ENCODE measurements around the gene SON. TPM values are rescaled to one million over a fixed set of nuclear protein-coding genes. Genes with fewer than 3 reads are reported as not detected.
A peak's percentile ranks its signal among the peaks of the same experiment; 100 is the strongest.
"Not testable (repeated sequence)": the region's sequence is repeated elsewhere in the genome, so short reads cannot be mapped to it uniquely, and the experiment has no call there.

Gene SON, protein sequence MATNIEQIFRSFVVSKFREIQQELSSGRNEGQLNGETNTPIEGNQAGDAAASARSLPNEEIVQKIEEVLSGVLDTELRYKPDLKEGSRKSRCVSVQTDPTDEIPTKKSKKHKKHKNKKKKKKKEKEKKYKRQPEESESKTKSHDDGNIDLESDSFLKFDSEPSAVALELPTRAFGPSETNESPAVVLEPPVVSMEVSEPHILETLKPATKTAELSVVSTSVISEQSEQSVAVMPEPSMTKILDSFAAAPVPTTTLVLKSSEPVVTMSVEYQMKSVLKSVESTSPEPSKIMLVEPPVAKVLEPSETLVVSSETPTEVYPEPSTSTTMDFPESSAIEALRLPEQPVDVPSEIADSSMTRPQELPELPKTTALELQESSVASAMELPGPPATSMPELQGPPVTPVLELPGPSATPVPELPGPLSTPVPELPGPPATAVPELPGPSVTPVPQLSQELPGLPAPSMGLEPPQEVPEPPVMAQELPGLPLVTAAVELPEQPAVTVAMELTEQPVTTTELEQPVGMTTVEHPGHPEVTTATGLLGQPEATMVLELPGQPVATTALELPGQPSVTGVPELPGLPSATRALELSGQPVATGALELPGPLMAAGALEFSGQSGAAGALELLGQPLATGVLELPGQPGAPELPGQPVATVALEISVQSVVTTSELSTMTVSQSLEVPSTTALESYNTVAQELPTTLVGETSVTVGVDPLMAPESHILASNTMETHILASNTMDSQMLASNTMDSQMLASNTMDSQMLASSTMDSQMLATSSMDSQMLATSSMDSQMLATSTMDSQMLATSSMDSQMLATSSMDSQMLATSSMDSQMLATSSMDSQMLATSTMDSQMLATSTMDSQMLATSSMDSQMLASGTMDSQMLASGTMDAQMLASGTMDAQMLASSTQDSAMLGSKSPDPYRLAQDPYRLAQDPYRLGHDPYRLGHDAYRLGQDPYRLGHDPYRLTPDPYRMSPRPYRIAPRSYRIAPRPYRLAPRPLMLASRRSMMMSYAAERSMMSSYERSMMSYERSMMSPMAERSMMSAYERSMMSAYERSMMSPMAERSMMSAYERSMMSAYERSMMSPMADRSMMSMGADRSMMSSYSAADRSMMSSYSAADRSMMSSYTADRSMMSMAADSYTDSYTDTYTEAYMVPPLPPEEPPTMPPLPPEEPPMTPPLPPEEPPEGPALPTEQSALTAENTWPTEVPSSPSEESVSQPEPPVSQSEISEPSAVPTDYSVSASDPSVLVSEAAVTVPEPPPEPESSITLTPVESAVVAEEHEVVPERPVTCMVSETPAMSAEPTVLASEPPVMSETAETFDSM (N-terminal part only)
- 285 TPM for total RNA-seq

DNA sequence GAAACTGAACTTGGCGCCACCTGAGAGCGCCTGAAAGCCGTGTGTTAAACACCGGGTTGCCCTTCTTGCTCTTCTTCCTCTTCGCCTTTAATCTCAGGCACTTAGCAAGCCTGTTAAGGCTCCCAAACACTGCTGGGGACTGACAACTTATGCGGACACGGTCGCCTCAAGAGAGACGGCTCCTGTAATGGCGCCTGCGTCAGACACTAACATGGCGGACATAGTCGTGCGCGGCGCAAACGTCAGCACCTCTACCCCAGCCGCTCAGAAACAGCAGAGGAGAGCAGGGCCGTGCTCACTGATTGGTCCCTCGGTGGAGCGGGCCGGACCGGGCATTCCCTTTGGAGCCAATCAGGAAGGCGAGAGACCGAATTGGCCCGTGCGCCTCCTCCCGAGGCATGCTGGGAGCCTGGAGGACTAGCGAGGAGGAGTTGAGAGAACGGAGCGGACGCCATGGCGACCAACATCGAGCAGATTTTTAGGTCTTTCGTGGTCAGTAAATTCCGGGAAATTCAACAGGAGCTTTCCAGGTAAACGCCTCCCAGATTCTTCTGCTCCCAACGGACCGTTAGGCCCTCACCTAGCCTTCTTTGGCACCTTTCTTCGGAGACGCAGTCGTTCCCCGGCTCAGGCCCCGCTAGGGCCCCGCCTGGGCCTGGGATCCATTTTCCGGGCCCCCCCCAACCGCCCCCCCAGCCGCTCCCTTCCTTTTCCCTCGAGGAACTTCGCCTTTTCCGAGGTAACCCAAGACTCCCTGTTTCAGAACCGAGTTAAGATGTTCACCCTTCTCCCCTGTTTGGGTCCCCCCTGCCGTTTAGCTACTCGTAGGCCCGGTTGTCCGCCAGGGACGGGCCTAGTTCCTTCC, at the start of gene SON:
Gene SON, plus strand, starts transcription at position 399 of the 865 bp plus-strand sequence. Its CDS starts 55 bp downstream, at position 454.
- DNase-seq: peak; percentile 99

DNA sequence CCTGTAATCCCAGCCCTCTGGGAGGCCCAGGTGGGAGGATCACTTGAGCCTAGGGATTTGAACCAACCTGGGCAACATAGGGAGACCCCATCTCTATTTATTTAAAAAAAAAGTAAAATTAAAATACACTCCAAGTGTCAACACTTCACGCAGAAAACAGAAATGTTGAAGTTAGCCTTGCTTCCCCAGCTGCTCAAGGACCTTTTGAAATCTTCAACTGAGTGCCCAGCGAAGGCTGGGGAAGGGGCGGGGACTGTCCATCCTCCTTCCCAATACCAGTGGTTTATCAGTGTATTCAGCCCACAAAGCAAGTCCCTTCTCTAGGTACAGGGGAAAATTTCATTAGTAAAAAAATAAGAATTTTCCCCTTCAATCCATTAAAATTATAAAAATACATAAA, 49.1 kb upstream of the SON start:
- DNase-seq: no peak

DNA sequence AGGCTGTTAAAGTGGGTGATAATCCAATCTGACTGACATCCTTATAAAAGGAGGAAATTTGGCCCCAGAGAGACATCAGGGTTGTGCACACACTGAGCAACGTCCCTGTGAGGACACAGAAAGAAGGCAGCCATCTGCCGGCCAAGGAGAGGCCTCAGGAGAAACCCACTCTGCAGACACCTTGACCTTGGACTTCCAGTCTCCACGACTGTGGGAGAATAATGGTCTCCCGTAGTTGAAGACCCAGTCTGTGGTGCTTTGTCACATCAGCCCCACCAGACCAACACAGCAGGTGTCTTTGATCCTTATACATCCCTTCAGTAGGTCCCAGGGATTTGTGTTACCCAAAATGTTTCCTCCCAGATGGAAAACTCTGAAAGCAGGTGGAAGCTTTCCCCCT, 47.1 kb upstream of the SON start:
- DNase-seq: no peak

DNA sequence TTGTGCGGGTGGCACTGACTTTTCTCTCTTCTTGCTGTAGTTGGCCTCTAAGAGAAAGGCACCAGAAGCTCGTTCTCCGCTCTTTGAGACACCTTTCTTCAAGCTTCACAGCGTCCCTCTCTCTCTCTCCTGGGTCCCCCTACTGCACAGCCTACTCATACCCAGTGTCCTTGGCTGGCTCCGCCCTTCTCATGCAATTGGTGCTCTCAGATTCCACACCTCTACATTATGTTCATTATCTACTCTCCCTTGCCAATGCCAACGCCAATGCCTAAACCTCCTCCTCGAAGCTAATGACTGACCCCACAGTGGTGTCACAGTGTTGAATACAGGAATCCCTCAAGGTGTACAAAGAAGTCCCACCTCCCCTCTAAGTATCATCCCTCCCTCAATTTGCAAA, 46.5 kb upstream of the SON start:
- DNase-seq: no peak

DNA sequence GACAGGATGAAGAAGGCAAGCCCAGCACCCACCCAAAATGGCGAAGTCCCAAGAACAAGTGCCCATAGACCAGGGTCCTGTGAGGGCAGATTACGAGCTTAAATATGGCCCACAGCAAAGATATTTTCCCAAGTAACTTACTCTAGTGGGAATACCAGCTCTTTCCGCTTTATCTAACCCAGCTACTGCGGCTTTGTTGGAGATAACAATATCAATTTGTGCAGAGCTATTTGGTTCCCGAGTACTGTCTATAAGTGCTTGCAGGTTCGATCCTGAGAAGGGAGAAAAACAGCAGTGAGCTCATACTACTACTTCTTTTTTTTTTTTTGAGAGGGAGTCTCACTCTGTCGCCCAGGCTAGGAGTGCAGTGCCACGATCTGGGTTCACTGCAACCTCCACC, 37.0 kb upstream of the SON start:
- no peak for DNase-seq

DNA sequence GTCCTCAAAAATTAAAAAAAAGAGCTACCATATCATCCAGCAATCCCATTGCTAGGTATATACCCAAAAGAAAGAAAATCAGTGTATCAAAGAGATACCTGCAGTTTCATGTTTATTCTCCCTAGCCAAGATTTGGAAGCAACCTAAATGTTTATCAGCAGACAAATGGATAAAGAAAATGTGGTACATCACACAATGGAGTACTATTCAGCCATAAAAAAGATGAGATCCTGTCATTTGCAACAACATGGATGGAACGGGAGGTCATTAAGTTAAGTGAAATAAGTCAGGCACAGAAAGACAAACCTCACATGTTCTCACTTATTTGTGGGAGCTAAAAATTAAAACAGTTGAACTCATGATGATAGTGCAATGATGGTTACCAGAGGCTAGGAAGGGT, 35.8 kb upstream of the SON start:
- not testable (repeated sequence) for DNase-seq

DNA sequence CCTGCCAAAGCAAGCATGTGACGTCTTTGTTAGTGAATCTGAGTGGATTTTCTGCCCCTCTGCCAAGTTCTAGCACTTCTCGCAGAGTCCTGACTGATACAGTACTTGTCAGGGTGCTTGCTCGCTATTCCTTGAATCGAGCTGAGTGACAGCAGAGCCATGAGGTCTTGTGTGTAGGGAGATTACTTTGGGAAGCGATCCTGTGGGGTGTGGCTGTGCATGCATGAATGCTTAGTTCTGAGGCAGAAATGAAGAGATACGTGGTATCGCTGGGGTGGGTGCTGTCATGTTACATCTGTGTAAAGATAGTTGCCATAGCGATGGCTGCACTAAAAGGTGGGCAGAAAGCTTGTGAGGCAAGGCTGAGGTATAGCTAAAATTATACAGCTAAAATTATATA, 32.0 kb upstream of the SON start:
- no peak for DNase-seq

DNA sequence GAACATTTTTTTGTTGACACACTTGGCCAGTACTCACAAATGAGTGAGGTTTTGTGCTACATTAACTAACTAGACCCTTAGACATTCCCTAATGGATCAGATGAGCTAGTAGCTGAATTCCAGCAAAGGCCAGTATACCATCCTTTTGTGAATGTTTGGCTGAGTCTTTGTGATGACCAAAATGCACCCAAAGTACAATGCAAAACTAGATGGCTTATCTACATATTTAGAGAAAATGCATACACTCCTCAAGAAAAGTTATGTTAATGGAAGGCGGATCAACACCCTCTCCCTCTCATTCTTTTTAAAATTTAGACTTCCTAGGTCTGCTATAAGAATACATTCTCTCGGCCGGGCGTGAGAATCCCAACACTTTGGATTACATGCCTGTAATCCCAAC, 31.2 kb upstream of the SON start:
- DNase-seq: no peak

DNA sequence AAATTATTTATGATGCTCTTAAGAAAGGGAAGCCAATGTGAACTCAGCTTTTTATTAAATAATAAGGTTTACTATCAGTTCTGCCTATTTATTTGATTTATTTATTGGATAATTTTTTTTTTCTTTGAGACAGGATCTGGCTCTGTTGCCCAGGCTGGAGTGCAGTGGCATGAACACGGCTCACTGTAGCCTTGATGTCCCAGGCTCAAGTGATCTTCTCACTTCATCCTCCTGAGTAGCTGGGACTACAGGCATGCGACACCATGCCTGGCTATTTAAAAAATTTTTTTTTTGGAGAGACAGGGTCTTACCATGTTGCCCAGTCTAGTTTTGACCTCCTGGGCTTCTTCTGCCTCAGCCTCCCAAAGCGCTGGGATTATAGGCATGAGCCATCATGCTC, 30.4 kb upstream of the SON start:
- DNase-seq: no peak

DNA sequence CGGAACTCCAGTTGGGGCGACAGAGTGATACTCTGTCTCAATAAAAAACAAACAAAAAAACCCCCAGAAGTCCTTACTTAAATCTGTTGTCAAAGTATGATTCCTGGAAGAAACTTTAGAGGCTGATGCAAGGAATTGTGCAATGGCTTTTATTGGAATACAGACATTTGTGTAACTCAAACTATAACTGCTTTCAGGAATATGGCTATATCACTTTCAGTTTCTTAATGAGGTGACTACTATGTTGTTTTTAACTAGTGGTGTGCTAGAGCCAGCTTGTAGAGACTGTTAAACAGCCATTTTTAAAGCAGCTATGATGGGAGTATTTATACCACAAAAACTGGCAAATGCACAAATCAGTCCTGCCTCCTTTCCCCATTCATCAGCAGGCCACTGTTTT, 28.6 kb upstream of the SON start:
- no peak for DNase-seq

DNA sequence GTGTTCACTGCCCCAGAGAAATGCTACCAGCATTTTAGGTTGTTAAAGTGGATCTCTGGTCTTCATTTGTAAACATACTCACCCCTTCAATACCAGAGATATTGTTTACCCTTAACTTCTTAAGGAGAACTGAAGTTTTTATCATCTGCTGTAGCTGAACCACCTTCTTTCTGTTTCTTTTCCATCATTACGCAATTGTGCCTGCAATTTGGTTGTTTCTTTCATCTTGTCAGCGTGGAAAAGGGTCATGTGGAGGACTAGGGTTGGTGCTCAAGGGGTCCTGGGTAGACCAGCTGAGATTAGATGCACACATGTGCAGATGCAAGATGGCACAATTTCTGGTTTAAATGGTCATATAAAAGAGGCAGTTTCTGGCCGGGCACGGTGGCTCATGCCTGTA, 23.9 kb upstream of the SON start:
- no peak for DNase-seq

DNA sequence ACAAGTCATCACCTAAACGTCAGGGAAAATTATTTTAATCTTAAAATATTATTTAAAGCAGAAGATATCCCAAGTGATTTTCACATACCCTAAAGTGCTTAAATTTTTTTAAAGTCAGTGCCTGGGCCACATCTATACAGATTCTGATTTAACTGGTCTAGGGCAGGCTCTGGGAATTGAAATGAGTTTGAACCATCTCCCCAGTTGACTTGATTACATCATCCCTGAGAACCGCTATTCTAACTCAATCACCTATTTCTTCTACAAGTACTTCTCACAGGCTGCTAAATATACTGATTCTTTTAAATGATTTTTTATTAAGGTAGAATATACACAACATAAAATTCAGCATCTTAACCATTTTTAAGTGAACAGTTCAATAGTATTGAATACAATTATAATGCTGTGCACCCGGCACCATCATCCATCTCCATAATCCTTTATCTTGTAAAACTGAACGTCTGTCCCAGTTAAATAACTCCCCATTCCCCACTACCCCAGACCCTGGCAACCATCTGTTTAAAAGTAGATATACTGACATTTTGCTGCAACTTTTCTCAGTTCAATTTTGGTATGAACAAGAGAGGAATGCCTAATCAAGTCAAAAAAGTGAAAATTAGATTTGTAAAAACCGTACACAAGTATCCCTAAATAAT, 20.4 kb upstream of the SON start:
- no peak for DNase-seq

DNA sequence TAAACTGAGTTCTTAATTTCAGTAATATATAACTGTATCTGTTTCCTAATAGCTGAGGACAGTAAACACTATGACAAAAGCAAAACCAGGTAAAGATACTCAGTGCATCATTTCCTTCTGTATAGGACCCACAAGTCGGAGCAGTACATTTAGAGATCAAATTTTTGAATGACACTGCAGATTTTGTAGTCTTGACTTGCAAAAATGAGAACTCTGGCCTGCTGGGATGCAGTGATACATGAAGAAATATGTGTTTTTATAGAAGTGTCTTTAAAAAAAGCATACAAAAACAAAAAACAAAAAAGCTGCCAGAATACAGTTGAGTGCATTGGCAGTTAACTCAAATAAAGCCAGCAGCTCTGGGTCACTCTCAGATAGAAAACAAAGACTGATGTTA, 19.9 kb upstream of the SON start:
- DNase-seq: no peak

DNA sequence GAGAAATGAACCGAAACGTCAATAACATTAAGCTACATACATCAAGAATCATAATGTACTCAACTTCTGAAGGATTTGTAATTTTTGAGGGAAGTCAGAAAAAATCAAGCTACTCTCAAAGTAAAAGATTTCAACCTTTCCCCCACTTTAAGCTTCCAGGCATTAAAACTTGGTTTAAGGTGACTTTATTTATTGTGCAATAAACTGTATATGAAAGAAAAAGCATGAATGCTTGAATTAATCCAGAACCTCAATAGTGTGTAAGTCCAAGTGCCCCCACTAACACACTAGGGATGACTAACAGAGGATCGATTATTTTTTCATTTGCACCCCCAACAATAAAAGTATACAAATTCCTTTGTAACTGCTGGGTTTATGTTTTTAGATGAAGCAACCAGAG, 11.8 kb upstream of the SON start:
- DNase-seq: no peak

DNA sequence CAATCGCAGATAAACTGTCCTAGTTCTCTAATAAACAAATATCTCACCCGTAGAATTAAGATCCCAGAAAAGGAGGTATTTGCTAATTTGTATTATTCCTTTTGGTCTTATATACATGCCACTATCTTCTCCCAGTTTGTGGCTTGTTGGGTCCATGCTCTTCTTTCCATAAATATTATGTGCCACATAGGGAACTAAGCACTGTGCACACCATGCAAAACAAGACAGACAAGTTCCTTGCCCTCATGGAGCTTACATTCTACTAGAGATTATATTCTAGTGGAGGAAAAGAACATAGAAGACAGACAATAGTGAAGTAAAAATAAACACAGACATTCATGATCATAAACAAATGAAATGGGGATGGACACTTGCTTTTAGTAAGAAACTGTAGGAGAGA, 5.6 kb upstream of the SON start:
- DNase-seq: no peak

DNA sequence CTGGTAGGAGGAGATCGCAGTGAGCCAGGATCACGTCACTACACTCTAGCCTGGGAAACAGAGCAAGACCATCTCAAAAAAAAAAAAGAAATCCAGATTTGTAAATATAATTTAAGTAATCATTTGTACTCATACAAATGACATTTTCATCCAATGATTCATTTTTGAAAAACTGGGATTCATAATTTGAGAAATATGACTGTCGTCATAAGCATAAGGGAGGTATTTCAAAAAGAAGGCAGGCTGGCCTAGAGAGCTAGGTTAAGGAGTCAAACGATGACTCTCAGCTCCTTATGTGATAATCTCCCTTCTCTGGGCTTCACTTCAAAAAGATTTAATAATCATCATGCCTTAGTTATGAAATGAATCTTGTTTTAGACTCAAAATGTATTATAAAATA, 3.2 kb upstream of the SON start:
- DNase-seq: no peak

DNA sequence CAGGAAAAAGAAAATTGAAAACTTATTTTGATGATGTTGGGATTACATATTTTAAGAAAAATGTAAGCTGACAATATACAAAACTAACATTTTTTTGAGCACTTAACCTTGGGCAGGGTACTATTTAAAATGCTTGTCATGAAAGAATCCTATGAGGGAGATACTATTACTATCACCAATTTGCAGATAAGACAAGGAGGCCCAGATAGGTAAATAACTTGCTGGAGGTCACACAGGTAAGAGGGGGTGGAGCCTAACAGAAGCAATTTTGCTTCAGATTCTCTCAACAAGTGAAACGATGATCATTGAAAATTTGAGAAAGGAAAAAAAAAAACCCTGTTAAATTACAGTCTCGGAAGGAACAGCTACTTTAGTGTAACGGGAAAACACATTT, 2.1 kb upstream of the SON start:
- DNase-seq: no peak

DNA sequence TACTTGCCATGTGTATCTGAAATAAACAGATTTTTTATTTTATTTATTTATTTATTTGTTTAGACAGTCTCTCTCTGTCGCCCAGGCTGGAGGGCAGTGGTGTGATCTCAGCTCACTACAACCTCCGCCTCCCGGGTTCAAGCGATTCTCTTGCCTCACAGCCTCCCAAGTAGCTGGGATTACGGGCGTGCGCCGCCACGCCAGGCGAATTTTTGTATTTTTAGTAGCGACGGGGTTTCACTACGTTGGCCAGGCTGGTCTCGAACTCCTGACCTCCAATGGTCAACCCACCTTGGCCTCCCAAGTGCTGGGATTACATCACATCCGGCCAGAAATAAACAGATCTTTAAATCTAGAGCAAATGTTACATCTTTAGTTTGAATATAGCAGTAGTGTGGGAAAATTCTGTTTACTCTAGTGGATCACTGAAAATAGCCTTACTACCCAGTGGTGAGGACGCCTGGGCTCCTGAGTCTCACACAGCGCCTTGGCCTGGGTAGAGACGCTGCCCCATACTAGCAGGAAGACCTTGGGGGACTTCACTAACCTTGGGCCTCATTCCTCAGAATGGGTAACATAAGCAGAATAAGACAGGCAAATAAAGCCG, 1.6 kb upstream of the SON start:
- DNase-seq: no peak

DNA sequence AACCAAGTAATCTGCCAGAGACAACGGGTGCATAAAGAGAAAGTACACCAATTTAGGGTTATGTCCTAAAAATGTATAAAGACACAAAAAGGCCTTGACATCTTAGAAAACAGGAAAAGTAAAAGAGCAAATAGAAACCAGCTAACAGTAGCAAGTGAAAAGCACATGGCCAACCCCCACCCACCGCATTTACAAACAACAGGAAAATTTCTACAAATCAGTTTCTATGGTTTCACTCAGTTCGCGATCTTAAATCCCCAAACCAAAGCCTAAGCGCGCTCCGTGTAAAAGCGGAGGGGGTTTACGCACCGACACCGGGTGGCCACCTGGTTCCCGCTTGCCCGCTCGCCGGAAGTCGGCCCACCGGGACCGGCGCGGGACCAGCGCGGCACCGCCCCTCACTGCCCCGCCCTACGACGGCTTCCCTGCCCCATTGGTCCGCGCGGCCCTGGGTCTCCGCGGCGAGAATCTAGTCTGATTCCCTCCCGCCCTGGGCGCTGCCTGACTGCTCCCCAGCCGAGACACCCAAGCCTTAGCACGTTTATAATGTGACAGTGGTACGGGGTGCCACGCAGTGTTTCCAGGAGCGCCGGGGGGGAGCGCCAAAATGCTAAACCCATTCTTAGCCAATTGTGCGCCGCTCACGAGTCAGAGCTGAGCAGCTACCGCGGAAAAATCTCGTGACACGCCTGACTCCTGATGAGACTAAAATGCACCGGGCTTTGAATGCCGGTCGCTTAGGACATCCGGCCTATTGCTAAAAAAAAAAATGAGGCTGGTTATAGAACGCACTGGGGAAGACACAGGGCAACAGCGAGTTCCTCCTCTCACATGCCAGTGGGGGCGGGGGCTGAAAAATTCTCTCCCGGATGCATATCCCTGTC, 840 bp upstream of the SON start, which contains the start of gene GART:
Gene GART, minus strand, starts transcription at position 362 of the 884 bp plus-strand sequence. CDS start 2,802 bp downstream, outside the sequence.
- DNase-seq: peak; percentile 88

All from skin of body (tissue), 2 donors.